ENCODE data around the gene BRD3. TPM values are rescaled to one million over a fixed set of nuclear protein-coding genes. Genes with fewer than 3 reads are reported as not detected.

Gene BRD3
- total RNA-seq, 1 donor from 2014 or later, result 35.5 TPM

- peaks cover 15% of the 10 kb centered on the region for H3K27me3 ChIP-seq (ENCODE audit: low read depth)
- ATAC-seq (no peak), DNase-seq (no peak)
- intact Hi-C loops (cut with DNase I), result no loop called here
- no peaks in the 10 kb centered on the region for H3K9me3 ChIP-seq
- H3K4me1 ChIP-seq, result peaks cover 24% of the 10 kb centered on the region
- no peak for TF ChIP-seq CTCF (IDR thresholded peaks at IDR 0.05)
- no peak overlapping the region for H3K4me3 ChIP-seq
- no peak overlapping the region for H3K27ac ChIP-seq
- no peaks in the 10 kb centered on the region for H3K36me3 ChIP-seq
These were observed 1.9 kb upstream of the BRD3 start for GRCh38 chr9:134069480-134070399.

GRCh38 chr9:134068744-134069479, 1.1 kb upstream of the BRD3 start:
- Histone ChIP-seq H3K4me1 (peaks cover 32% of the 10 kb centered on the region), H3K27ac (peak overlapping the region; percentile 96), H3K27me3 (ENCODE audit: low read depth) (peaks cover 15% of the 10 kb centered on the region), H3K4me3 (peak overlapping the region; percentile 68), H3K36me3 (no peaks in the 10 kb centered on the region), H3K9me3 (no peaks in the 10 kb centered on the region)
- intact Hi-C loops (cut with DNase I), result no loop called here
- TF ChIP-seq CTCF (IDR thresholded peaks at IDR 0.05), result no peak
- ATAC-seq (no peak), DNase-seq (peak; percentile 47)

- peak; percentile 56 for DNase-seq
- peak overlapping the region; percentile 71 for H3K4me3 ChIP-seq
- intact Hi-C loops (cut with DNase I), result no loop called here
- H3K27ac ChIP-seq, result peak overlapping the region; percentile 79
- H3K4me1 ChIP-seq, result peaks cover 48% of the 10 kb centered on the region
- H3K36me3 ChIP-seq, result no peaks in the 10 kb centered on the region
- ATAC-seq, result no peak
- no peak for TF ChIP-seq CTCF (IDR thresholded peaks at IDR 0.05)
- peaks cover 11% of the 10 kb centered on the region for H3K27me3 ChIP-seq (ENCODE audit: low read depth)
- no peaks in the 10 kb centered on the region for H3K9me3 ChIP-seq
These were observed 644 bp downstream of the BRD3 start for GRCh38 chr9:134066913-134067851.

GRCh38 chr9:134066526-134066912, 1.3 kb downstream of the BRD3 start:
- H3K9me3 ChIP-seq, result no peaks in the 10 kb centered on the region
- H3K27me3 ChIP-seq (ENCODE audit: low read depth), result peaks cover 11% of the 10 kb centered on the region
- no peak for TF ChIP-seq CTCF (IDR thresholded peaks at IDR 0.05)
- peaks cover 55% of the 10 kb centered on the region for H3K4me1 ChIP-seq
- no peaks in the 10 kb centered on the region for H3K36me3 ChIP-seq
- ATAC-seq (no peak), DNase-seq (no peak)
- peak overlapping the region; percentile 79 for H3K27ac ChIP-seq
- intact Hi-C loops (cut with DNase I), result no loop called here
- peak overlapping the region; percentile 71 for H3K4me3 ChIP-seq
